ENCODE measurements around the gene ASB18. TPM values are rescaled to one million over a fixed set of nuclear protein-coding genes. Genes with fewer than 3 reads are reported as not detected.

The ASB18 gene
- total RNA-seq, 1 donor from 2014 or later: not detected

DNA sequence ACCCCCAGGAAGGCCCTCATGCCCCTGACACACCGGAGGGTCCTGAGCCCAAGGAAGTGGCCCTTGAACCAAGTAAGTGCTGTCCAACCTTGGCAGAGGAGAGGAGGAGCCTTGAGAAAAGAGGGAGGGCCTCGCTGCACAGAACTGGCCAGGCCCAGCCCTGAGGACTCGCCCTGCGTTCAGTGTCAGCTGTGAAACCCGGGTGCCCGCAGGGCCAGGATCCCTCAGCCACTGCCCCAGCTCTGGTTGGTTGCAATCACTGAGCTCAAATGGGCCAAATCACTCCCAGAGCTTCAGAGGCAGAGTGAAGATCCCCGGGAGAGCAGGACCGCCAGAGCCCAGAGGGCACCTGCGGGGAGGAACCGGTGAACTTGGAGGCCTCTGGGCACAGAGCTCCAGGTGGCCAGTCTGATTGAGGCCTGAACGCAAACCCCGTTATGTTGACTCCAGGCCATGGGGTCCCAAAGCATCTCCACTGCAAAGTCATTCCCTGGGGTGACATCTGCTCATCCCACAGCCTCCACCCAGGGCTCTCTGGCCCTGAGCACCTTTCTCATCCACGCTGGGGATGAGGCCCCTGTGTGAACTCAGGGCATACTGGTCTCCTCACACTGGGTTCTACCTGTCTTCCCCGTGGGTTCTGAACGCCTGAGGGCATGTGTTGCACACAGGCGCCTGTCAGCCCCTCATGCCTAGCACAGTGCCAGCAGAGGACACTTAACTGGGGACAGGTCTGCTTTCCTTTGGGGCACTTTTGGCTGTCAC lies 107.9 kb downstream of the ASB18 start:
- intact Hi-C loops (cut with micrococcal nuclease): no loop called here
- peaks cover 8% of the 10 kb centered on the region for H3K9me3 Mint-ChIP-seq
- peaks cover 22% of the 10 kb centered on the region for H3K27me3 Mint-ChIP-seq (ENCODE audit: insufficient read depth)
- H3K4me3 Mint-ChIP-seq: no peak overlapping the region
- H3K4me1 Mint-ChIP-seq (ENCODE audit: low read depth): no peaks in the 10 kb centered on the region
- DNase-seq (ENCODE audit: low spot score): no peak
- H3K27ac Mint-ChIP-seq: no peak overlapping the region
- H3K36me3 Mint-ChIP-seq (ENCODE audit: low read depth): no peaks in the 10 kb centered on the region

DNA sequence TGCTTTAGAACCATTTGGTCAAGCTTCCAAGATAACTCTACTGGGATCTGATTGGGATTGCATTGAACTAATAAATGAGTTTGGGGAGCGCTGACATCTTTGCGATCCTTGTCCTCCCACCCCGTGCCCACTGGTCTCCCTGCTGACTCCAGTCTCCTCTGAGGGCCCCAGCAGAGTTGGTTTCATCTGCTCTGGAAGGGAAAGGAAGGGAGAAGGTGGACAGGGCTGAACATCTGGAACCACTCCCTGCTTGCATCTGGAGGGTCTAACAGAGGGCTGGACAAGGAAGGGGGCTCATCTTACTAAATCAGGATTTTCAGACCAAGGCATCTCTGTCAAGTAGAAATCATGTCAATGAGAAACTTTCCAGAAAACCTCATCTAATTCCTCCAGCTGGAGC lies 108.8 kb downstream of the ASB18 start:
- Mint-ChIP-seq H3K4me1 (ENCODE audit: low read depth) (no peaks in the 10 kb centered on the region), H3K27ac (no peak overlapping the region), H3K9me3 (peaks cover 8% of the 10 kb centered on the region), H3K27me3 (ENCODE audit: insufficient read depth) (peaks cover 15% of the 10 kb centered on the region), H3K36me3 (ENCODE audit: low read depth) (no peaks in the 10 kb centered on the region), H3K4me3 (no peak overlapping the region)
- no peak for DNase-seq (ENCODE audit: low spot score)
- intact Hi-C loops (cut with micrococcal nuclease): no loop called here

DNA sequence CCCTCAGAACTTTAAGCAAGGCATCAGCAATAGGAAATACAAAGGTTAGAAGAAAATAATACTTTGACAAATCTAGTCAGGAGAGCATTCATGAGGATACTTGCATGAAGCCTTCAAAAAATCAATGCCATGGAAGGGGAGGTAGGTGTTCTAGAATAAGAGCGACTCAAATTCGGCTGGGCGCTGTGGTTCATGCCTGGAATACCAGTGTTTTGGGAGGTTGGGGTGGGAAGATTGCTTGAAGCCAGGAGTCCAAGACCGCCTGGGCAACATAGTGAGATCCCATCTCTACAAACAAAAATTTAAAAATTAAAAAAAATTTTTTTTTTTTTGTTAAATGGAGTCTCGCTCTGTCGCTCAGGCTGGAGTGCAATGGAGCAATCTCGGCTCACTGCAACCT lies 117.8 kb downstream of the ASB18 start:
- Mint-ChIP-seq H3K4me1 (ENCODE audit: low read depth) (no peaks in the 10 kb centered on the region), H3K27me3 (ENCODE audit: insufficient read depth) (peaks cover 8% of the 10 kb centered on the region), H3K9me3 (no peaks in the 10 kb centered on the region), H3K36me3 (ENCODE audit: low read depth) (no peaks in the 10 kb centered on the region), H3K4me3 (no peak overlapping the region), H3K27ac (no peak overlapping the region)
- intact Hi-C loops (cut with micrococcal nuclease): no loop called here
- no peak for DNase-seq (ENCODE audit: low spot score)

DNA sequence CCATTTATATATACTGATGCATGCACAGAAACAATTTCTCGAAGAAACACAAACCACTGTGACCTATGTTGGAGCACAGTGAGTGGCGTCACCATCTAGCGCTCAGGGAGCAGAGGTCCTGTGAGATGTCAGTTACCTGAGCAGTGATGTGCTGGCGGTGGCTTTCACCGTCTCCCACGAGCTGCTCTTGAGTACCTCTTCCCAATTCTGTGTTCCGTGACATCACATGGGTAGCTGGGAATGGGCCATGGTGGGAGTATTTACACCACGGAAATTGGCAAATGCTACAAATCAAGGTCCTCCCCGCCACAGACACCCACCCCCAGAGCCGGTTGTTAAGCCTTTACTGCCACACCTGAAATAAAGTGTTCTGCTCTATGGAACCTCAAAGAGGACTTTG lies 120.4 kb downstream of the ASB18 start:
- Mint-ChIP-seq H3K27ac (no peak overlapping the region), H3K4me3 (no peak overlapping the region), H3K9me3 (no peaks in the 10 kb centered on the region), H3K27me3 (ENCODE audit: insufficient read depth) (peaks cover 9% of the 10 kb centered on the region), H3K36me3 (ENCODE audit: low read depth) (no peaks in the 10 kb centered on the region), H3K4me1 (ENCODE audit: low read depth) (no peaks in the 10 kb centered on the region)
- intact Hi-C loops (cut with micrococcal nuclease): no loop called here
- no peak for DNase-seq (ENCODE audit: low spot score)

Other genes starting within 250 kb of the ASB18 start
- not detected in 2 replicates for gene GBX2, start 96.0 kb downstream of the ASB18 start, total RNA-seq

Measured in activated T-helper 1 cell treated with anti-CD3 and anti-CD28 coated beads, Interleukin-12 subunit alpha, Interleukin-12 subunit beta, Interleukin-2, Interleukin-4 antibody, amounts not matched to agents 30 ng/mL and 10 ng/mL and 1 ng/mL, durations not matched to agents 14 hours and 24 hours and 36 hours (primary cell).